ENCODE measurements around the gene AGPAT3.

AGPAT3 gene

DNA sequence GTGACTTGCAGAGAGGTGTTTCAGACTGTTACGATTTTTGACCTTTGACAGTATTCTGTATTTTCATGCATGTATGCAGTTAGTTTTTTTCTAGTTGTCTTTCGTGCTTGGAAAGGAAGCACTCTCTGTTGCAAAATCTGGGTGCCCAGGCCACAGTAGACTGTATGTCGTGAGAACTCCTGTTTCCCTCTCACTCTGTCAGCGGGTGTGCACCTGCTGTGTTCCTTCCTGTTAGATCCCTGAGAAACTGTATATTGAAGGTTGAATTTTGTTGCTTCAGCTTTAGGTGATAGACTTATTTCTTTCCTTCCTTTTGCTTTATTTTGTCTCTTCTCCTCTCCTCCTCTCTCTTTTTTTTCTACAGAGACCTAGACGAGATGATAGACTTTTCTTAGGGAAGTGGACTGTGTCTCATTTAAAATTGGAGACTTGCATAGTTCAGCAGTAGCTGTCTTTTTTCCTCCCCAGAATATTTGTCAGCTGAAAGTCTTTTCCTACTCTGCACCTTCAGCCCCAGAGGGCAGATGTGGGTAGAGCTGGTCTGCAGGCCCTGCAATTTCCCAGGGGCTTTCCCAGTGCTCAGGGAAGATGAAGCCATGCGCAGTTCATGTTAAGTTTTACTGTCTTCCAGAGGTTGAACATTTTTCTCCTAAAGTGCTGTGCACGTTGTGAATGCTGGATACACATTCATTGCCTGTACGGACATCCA is 148.5 kb downstream of the AGPAT3 start:
- WGBS = 44% methylated on average over 7 of the region's 8 CpGs
- peak overlapping the region; percentile 94 for H3K9ac ChIP-seq (ENCODE audit: low read depth, low read length)
- H3K27ac ChIP-seq (ENCODE audit: low read depth, low read length) = no peak overlapping the region
- H3K9me3 ChIP-seq (ENCODE audit: insufficient read depth, low read depth, low read length) = no peaks in the 10 kb centered on the region
- peak overlapping the region; percentile 75 for H3K4me3 ChIP-seq (ENCODE audit: low read length)
- H3K4me1 ChIP-seq (ENCODE audit: insufficient read depth, low read length) = peaks cover 16% of the 10 kb centered on the region
- no peaks in the 10 kb centered on the region for H3K27me3 ChIP-seq (ENCODE audit: insufficient read depth, low read length)
- no peaks in the 10 kb centered on the region for H3K36me3 ChIP-seq (ENCODE audit: insufficient read depth, low read length)

DNA sequence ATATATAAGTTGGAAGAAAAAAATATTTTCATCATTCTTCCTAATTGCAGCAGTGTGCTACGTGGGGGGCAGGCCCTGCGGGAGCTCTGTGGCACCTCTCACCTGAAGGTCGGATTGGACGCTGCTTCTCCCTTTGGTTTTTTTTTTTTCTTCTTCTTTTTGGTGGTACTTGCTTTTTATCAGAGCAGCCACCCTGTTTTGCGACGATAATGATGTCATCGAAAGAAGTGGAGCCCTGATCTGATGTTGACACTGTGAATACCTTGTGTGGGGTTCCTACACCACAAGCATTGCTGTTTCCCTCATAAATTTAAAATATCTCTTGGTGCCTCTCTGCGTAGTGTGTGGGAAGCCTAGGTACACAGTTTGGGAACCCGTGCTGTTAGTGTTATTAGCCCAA is 152.6 kb downstream of the AGPAT3 start:
- Histone ChIP-seq H3K4me1 (ENCODE audit: insufficient read depth, low read length) (peaks cover 8% of the 10 kb centered on the region), H3K9me3 (ENCODE audit: insufficient read depth, low read depth, low read length) (no peaks in the 10 kb centered on the region), H3K4me3 (ENCODE audit: low read length) (no peak overlapping the region), H3K9ac (ENCODE audit: low read depth, low read length) (no peak overlapping the region), H3K27me3 (ENCODE audit: insufficient read depth, low read length) (no peaks in the 10 kb centered on the region), H3K36me3 (ENCODE audit: insufficient read depth, low read length) (no peaks in the 10 kb centered on the region), H3K27ac (ENCODE audit: low read depth, low read length) (no peak overlapping the region)
- WGBS = 95% methylated on average over 9 of the region's 9 CpGs

- Histone ChIP-seq H3K4me1 (ENCODE audit: insufficient read depth, low read length) (peaks cover 8% of the 10 kb centered on the region), H3K9me3 (ENCODE audit: insufficient read depth, low read depth, low read length) (no peaks in the 10 kb centered on the region), H3K9ac (ENCODE audit: low read depth, low read length) (no peak overlapping the region), H3K27ac (ENCODE audit: low read depth, low read length) (no peak overlapping the region), H3K4me3 (ENCODE audit: low read length) (no peak overlapping the region), H3K27me3 (ENCODE audit: insufficient read depth, low read length) (no peaks in the 10 kb centered on the region), H3K36me3 (ENCODE audit: insufficient read depth, low read length) (0 out of 2 replicates have a peak, but pooled peaks cover under 1% of the 10 kb centered on the region)
- 95% methylated on average over 5 of the region's 5 CpGs for WGBS
Measured at GRCh38 chr21:44018127-44018526, 153.1 kb downstream of the AGPAT3 start.

DNA sequence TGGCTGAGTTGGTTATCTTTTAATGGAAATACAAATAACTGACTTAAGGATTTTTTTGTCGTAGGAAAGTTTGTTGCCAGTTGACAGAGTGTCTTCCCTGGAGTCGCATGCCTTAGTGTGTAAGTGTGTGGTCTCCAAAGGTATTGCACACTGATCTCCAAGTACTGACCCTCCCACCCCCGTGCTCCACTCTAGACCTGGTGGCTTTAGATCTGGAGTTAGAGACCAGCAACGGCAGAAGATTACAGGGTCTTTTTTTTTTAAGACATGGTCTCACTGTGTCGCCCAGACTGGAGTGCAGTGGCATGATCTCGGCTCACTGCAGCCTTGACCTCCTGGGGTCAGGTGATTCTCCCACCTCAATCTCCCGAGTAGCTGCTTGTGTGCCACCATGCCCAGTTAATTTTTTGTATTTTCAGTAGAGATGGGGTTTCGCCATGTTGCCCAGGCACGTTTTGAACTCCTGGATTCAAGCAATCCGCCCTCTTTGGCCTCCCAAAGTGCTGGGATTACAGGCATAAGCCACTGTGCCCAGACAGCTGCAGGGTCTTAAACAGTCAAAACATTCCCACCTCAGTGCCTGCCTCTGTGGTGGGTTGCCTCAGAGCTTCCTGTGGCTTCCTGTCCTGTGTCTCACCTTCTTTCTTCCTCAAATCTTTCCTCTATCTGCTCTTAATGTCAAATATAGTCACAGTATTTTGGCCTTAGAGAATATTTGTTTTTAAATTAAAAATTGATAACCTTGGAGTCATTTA is 154.0 kb downstream of the AGPAT3 start:
- H3K4me3 ChIP-seq (ENCODE audit: low read length) = no peak overlapping the region
- H3K9ac ChIP-seq (ENCODE audit: low read depth, low read length) = no peak overlapping the region
- no peaks in the 10 kb centered on the region for H3K27me3 ChIP-seq (ENCODE audit: insufficient read depth, low read length)
- 0 out of 2 replicates have a peak, but pooled peaks cover 3% of the 10 kb centered on the region for H3K36me3 ChIP-seq (ENCODE audit: insufficient read depth, low read length)
- peaks cover under 1% of the 10 kb centered on the region; the same call in 1 of the 2 replicates for H3K4me1 ChIP-seq (ENCODE audit: insufficient read depth, low read length)
- H3K9me3 ChIP-seq (ENCODE audit: insufficient read depth, low read depth, low read length) = no peaks in the 10 kb centered on the region
- no peak overlapping the region for H3K27ac ChIP-seq (ENCODE audit: low read depth, low read length)
- 95% methylated on average over 10 of the region's 10 CpGs for WGBS

DNA sequence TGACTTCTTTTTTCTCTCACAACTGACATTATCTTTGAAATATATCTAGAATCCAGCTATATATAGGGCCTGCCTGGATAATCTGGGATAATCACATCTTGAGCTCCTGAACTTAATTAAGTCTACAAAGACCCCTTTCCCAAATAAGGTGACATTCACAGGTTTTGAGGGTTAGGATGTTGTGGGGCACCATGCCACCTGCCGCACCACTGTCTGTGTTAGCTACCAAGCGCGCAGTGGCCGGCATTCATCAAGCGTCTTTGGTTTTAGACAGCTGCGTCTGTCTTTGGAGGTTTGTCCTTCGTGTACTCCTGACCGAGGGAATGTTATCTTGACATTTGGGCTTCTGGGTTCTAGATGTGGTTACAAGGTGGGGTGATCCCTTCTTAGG is 154.5 kb downstream of the AGPAT3 start:
- Histone ChIP-seq H3K27me3 (ENCODE audit: insufficient read depth, low read length) (no peaks in the 10 kb centered on the region), H3K36me3 (ENCODE audit: insufficient read depth, low read length) (0 out of 2 replicates have a peak, but pooled peaks cover 3% of the 10 kb centered on the region), H3K4me3 (ENCODE audit: low read length) (no peak overlapping the region), H3K27ac (ENCODE audit: low read depth, low read length) (no peak overlapping the region), H3K9me3 (ENCODE audit: insufficient read depth, low read depth, low read length) (no peaks in the 10 kb centered on the region), H3K4me1 (ENCODE audit: insufficient read depth, low read length) (0 out of 2 replicates have a peak, but pooled peaks cover under 1% of the 10 kb centered on the region), H3K9ac (ENCODE audit: low read depth, low read length) (no peak overlapping the region)
- 94% methylated on average over 8 of the region's 8 CpGs for WGBS

- Histone ChIP-seq H3K4me1 (ENCODE audit: insufficient read depth, low read length) (peaks cover 10% of the 10 kb centered on the region), H3K9me3 (ENCODE audit: insufficient read depth, low read depth, low read length) (no peaks in the 10 kb centered on the region), H3K27me3 (ENCODE audit: insufficient read depth, low read length) (no peaks in the 10 kb centered on the region), H3K27ac (ENCODE audit: low read depth, low read length) (no peak overlapping the region), H3K36me3 (ENCODE audit: insufficient read depth, low read length) (0 out of 2 replicates have a peak, but pooled peaks cover 3% of the 10 kb centered on the region), H3K4me3 (ENCODE audit: low read length) (no peak overlapping the region), H3K9ac (ENCODE audit: low read depth, low read length) (no peak overlapping the region)
- WGBS = 79% methylated on average over 4 of the region's 4 CpGs
Measured at GRCh38 chr21:44020551-44020950, 155.5 kb downstream of the AGPAT3 start.

DNA sequence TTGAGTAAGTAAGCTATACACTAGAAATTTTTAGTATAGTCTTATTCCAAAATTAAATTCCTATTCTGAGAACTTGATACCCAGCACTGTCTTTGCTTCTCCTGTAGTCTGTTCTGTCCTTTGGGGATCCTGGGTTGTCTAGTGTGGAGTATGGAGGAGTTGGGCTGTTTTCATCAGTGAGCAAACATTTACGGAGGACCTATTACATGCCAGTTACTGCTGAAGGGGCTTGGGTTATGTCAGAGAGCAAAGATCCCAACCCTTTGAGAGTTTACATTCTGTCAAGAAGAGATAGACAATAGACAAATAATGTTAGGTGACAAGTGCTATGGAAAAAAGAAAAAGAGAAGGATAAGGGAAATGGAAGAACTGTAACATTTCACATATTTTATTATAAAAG is 156.0 kb downstream of the AGPAT3 start:
- H3K4me3 ChIP-seq (ENCODE audit: low read length) = no peak overlapping the region
- H3K27ac ChIP-seq (ENCODE audit: low read depth, low read length) = no peak overlapping the region
- no peaks in the 10 kb centered on the region for H3K9me3 ChIP-seq (ENCODE audit: insufficient read depth, low read depth, low read length)
- WGBS = 84% methylated on average over 1 of the region's 1 CpG
- H3K36me3 ChIP-seq (ENCODE audit: insufficient read depth, low read length) = 0 out of 2 replicates have a peak, but pooled peaks cover 3% of the 10 kb centered on the region
- no peaks in the 10 kb centered on the region for H3K27me3 ChIP-seq (ENCODE audit: insufficient read depth, low read length)
- no peak overlapping the region for H3K9ac ChIP-seq (ENCODE audit: low read depth, low read length)
- peaks cover 15% of the 10 kb centered on the region for H3K4me1 ChIP-seq (ENCODE audit: insufficient read depth, low read length)

DNA sequence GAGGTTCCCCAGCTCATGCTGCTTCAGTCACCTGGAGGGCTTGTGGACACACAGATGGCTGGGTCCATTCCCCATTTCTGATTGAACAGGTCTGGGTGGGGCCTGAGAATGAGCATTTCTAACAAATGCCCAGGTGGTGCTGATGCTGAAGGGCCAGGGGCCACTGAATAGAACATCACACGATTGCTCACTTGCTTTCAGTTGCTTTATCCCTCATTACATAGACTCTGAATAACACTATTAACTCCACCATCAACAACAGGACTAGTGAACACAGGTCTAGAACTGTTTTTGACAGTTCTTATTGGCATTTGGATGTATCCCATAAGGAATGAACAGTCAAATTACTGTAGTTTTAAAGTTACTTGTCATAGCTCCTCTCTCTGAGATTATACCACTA is 159.2 kb downstream of the AGPAT3 start:
- Histone ChIP-seq H3K4me3 (ENCODE audit: low read length) (no peak overlapping the region), H3K9ac (ENCODE audit: low read depth, low read length) (no peak overlapping the region), H3K9me3 (ENCODE audit: insufficient read depth, low read depth, low read length) (no peaks in the 10 kb centered on the region), H3K27me3 (ENCODE audit: insufficient read depth, low read length) (no peaks in the 10 kb centered on the region), H3K36me3 (ENCODE audit: insufficient read depth, low read length) (0 out of 2 replicates have a peak, but pooled peaks cover 3% of the 10 kb centered on the region), H3K4me1 (ENCODE audit: insufficient read depth, low read length) (peaks cover 24% of the 10 kb centered on the region), H3K27ac (ENCODE audit: low read depth, low read length) (no peak overlapping the region)
- 85% methylated on average over 1 of the region's 1 CpG for WGBS

GRCh38 chr21:44024887-44025353 is 159.9 kb downstream of the AGPAT3 start:
- 66% methylated on average over 8 of the region's 8 CpGs for WGBS
- Histone ChIP-seq H3K4me3 (ENCODE audit: low read length) (no peak overlapping the region), H3K9me3 (ENCODE audit: insufficient read depth, low read depth, low read length) (no peaks in the 10 kb centered on the region), H3K27me3 (ENCODE audit: insufficient read depth, low read length) (no peaks in the 10 kb centered on the region), H3K27ac (ENCODE audit: low read depth, low read length) (no peak overlapping the region), H3K36me3 (ENCODE audit: insufficient read depth, low read length) (0 out of 2 replicates have a peak, but pooled peaks cover 3% of the 10 kb centered on the region), H3K9ac (ENCODE audit: low read depth, low read length) (no peak overlapping the region), H3K4me1 (ENCODE audit: insufficient read depth, low read length) (peaks cover 24% of the 10 kb centered on the region)

DNA sequence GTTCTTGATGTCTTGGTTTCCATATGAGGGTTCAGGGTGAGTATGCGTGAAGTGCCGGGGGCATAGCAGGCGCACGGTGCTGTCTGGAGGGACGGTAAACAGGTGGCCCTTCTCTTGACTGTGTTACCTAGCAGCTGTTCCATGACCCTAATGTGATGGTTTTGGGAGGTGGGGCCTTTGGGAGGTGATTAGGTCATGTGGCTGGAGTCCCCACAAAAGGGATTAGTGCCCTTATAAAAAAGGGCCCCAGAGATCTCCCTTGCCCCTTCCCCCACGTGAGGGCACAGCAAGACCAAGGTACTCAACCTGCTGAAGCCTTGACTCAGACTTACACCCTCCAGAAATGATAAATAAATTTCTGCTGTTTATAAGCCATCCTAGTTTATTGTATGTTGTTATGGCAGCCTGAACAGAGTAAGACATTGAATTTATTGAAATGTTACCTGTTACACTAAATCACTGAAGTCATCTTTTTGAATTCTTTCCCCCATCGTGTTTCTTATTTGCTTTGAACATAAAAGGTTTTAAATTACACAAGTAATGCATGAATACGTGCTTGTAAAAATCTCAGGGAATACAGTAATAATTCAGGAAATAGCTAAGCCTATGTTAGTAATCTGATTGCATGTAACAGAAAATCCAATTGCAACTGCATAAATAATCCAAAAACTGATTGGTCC is 162.7 kb downstream of the AGPAT3 start:
- Histone ChIP-seq H3K27ac (ENCODE audit: low read depth, low read length) (no peak overlapping the region), H3K4me1 (ENCODE audit: insufficient read depth, low read length) (peaks cover 24% of the 10 kb centered on the region), H3K9me3 (ENCODE audit: insufficient read depth, low read depth, low read length) (no peaks in the 10 kb centered on the region), H3K9ac (ENCODE audit: low read depth, low read length) (no peak overlapping the region), H3K27me3 (ENCODE audit: insufficient read depth, low read length) (no peaks in the 10 kb centered on the region), H3K4me3 (ENCODE audit: low read length) (no peak overlapping the region), H3K36me3 (ENCODE audit: insufficient read depth, low read length) (peaks cover 7% of the 10 kb centered on the region)
- WGBS = 97% methylated on average over 7 of the region's 8 CpGs

DNA sequence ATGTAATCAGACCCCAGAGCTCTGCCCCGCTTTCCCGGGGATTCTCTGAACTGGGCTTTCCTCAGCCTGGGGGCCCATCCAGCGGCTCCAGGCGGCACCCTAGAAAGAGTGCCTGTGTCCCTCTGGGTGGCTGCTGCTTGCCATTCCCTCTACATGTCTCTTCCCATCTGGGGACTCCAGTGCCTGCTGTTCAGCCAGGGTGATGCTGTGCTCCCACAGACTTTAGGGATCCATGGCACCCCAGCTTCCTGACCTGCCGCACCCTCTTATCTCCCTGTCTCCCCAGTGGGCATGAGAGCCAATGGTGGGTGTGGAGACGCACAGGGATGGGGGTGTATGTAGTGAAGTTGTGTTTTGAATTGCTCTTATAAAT is 163.2 kb downstream of the AGPAT3 start:
- no peaks in the 10 kb centered on the region for H3K27me3 ChIP-seq (ENCODE audit: insufficient read depth, low read length)
- peaks cover 10% of the 10 kb centered on the region for H3K36me3 ChIP-seq (ENCODE audit: insufficient read depth, low read length)
- H3K27ac ChIP-seq (ENCODE audit: low read depth, low read length) = no peak overlapping the region
- peaks cover 24% of the 10 kb centered on the region for H3K4me1 ChIP-seq (ENCODE audit: insufficient read depth, low read length)
- H3K4me3 ChIP-seq (ENCODE audit: low read length) = no peak overlapping the region
- no peaks in the 10 kb centered on the region for H3K9me3 ChIP-seq (ENCODE audit: insufficient read depth, low read depth, low read length)
- no peak overlapping the region for H3K9ac ChIP-seq (ENCODE audit: low read depth, low read length)
- 95% methylated on average over 5 of the region's 6 CpGs for WGBS

Measured in HUES64 (cell line).